DND-41 (cell line): ENCODE results near the gene TKT.

Source experiments
- ATAC-seq: fragments of 200-7000 bp; cut with Tn5 transposase; 3 replicates; pipeline ENCODE4 v1.9.1; 2021; ENCODE audit warnings: low read depth; ENCODE audit not compliant: insufficient read depth
- DNase-seq: peaks from one replicate; pipeline ENCODE4 v3.0.0-alpha.2; 2020
- H2AFZ ChIP-seq: 2 replicates; pipeline ENCODE4 v1.6.0; 2012; ENCODE audit warnings: low read depth, low read length
- H3K27ac ChIP-seq: 2 replicates; pipeline ENCODE4 v1.5.1; 2012; ENCODE audit warnings: low read length, inconsistent platforms
- H3K27me3 ChIP-seq: fragments of 200-600 bp; sonication (generic); 2 replicates; pipeline ENCODE4 v1.6.0; 2012; ENCODE audit warnings: low read length, mild to moderate bottlenecking, inconsistent platforms; ENCODE audit not compliant: insufficient read depth, poor library complexity
- H3K36me3 ChIP-seq: 2 replicates; pipeline ENCODE4 v1.5.1; 2012; ENCODE audit warnings: low read length, inconsistent platforms; ENCODE audit not compliant: insufficient read depth
- H3K4me1 ChIP-seq: 2 replicates; pipeline ENCODE4 v1.5.1; 2012; ENCODE audit warnings: mild to moderate bottlenecking, low read length; ENCODE audit not compliant: insufficient read depth
- H3K4me2 ChIP-seq: 2 replicates; pipeline ENCODE4 v1.6.0; 2012; ENCODE audit warnings: mild to moderate bottlenecking, moderate library complexity, low read length, inconsistent platforms; ENCODE audit not compliant: insufficient read depth
- H3K4me3 ChIP-seq, 2 experiments: fragments of 200-600 bp in 1 of 2; shearing (Covaris generic) in 1 of 2; 2 replicates each; pipeline ENCODE4 v1.5.1; 2012 to 2016; ENCODE audit warnings: inconsistent platforms in 2 of 2, low read length in 2 of 2, mild to moderate bottlenecking in 2 of 2, low read depth in 1 of 2, moderate library complexity in 1 of 2
- H3K79me2 ChIP-seq: 2 replicates; pipeline ENCODE4 v1.6.0; 2012; ENCODE audit warnings: low read length, inconsistent platforms; ENCODE audit not compliant: insufficient read depth
- H3K9ac ChIP-seq: 2 replicates; pipeline ENCODE4 v1.6.0; 2012; ENCODE audit warnings: low read depth, mild to moderate bottlenecking, inconsistent platforms, low read length, moderate library complexity
- H3K9me3 ChIP-seq: 2 replicates; pipeline ENCODE4 v1.5.1; 2012; ENCODE audit warnings: low read length, moderate library complexity, mild to moderate bottlenecking, inconsistent platforms; ENCODE audit not compliant: insufficient read depth, severe bottlenecking
- H4K20me1 ChIP-seq: 2 replicates; pipeline ENCODE4 v1.6.0; 2012; ENCODE audit warnings: low read length; ENCODE audit not compliant: insufficient read depth
- CTCF ChIP-seq: IDR thresholded peaks from 2 replicates; pipeline ENCODE4 v1.5.1; 2012; ENCODE audit warnings: borderline replicate concordance, low read length, moderate library complexity, mild to moderate bottlenecking; ENCODE audit not compliant: poor library complexity, severe bottlenecking; ENCODE audit errors: extremely low read depth
- EZH2 ChIP-seq: IDR thresholded peaks from 3 replicates; pipeline ENCODE4 v1.6.1; 2012; ENCODE audit warnings: borderline replicate concordance, low read depth, mild to moderate bottlenecking, moderate library complexity, low read length, inconsistent platforms; ENCODE audit not compliant: severe bottlenecking

The TKT gene

GRCh38 chr3:53185761-53186465 is 69.9 kb downstream of the TKT start:
- Histone ChIP-seq H2AFZ (no peak overlapping the region), H3K27me3 (no peaks in the 10 kb centered on the region), H3K4me1 (no peaks in the 10 kb centered on the region), H4K20me1 (no peaks in the 10 kb centered on the region), H3K27ac (no peak overlapping the region), H3K4me2 (no peak overlapping the region), H3K36me3 (no peaks in the 10 kb centered on the region), H3K9ac (no peak overlapping the region), H3K79me2 (no peaks in the 10 kb centered on the region), H3K9me3 (no peaks in the 10 kb centered on the region), H3K4me3 (no peak overlapping the region)
- ATAC-seq (no peak), DNase-seq (no peak)
- TF ChIP-seq EZH2: no peak
- no peak for TF ChIP-seq CTCF

- ATAC-seq: no peak
- Histone ChIP-seq H3K36me3 (no peaks in the 10 kb centered on the region), H3K9ac (no peak overlapping the region)
These were observed 71.1 kb downstream of the TKT start for GRCh38 chr3:53184701-53185100.

GRCh38 chr3:53183514-53183913 is 72.3 kb downstream of the TKT start:
- Histone ChIP-seq H3K4me3 (no peak overlapping the region), H3K27me3 (no peaks in the 10 kb centered on the region), H3K27ac (no peak overlapping the region), H3K4me1 (no peaks in the 10 kb centered on the region), H4K20me1 (no peaks in the 10 kb centered on the region), H2AFZ (no peak overlapping the region), H3K36me3 (no peaks in the 10 kb centered on the region), H3K4me2 (no peak overlapping the region), H3K9ac (no peak overlapping the region), H3K79me2 (no peaks in the 10 kb centered on the region), H3K9me3 (no peaks in the 10 kb centered on the region)
- TF ChIP-seq EZH2 (no peak), CTCF (no peak)
- DNase-seq (no peak), ATAC-seq (no peak)

More at GRCh38 chr3:53184701-53185100, 71.1 kb downstream of the TKT start:
- no peak overlapping the region for H2AFZ ChIP-seq
- H3K27ac ChIP-seq: no peak overlapping the region
- H3K4me3 ChIP-seq: no peak overlapping the region
- H4K20me1 ChIP-seq: no peaks in the 10 kb centered on the region
- DNase-seq: no peak
- no peaks in the 10 kb centered on the region for H3K9me3 ChIP-seq
- H3K4me2 ChIP-seq: no peak overlapping the region
- H3K79me2 ChIP-seq: no peaks in the 10 kb centered on the region
- H3K4me1 ChIP-seq: no peaks in the 10 kb centered on the region
- no peaks in the 10 kb centered on the region for H3K27me3 ChIP-seq
- TF ChIP-seq CTCF (no peak), EZH2 (no peak)
